Measurements from ENCODE around the gene ATPAF2. TPM values are rescaled to one million over a fixed set of nuclear protein-coding genes. Genes with fewer than 3 reads are reported as not detected.

Gene ATPAF2
- total and polyA plus RNA-seq, 10 of the 15 experiments (the other 5 are each of a cell fraction or from before 2014, with no cell fraction given): 6.5 to 33.0 (median 26.5) TPM

DNA sequence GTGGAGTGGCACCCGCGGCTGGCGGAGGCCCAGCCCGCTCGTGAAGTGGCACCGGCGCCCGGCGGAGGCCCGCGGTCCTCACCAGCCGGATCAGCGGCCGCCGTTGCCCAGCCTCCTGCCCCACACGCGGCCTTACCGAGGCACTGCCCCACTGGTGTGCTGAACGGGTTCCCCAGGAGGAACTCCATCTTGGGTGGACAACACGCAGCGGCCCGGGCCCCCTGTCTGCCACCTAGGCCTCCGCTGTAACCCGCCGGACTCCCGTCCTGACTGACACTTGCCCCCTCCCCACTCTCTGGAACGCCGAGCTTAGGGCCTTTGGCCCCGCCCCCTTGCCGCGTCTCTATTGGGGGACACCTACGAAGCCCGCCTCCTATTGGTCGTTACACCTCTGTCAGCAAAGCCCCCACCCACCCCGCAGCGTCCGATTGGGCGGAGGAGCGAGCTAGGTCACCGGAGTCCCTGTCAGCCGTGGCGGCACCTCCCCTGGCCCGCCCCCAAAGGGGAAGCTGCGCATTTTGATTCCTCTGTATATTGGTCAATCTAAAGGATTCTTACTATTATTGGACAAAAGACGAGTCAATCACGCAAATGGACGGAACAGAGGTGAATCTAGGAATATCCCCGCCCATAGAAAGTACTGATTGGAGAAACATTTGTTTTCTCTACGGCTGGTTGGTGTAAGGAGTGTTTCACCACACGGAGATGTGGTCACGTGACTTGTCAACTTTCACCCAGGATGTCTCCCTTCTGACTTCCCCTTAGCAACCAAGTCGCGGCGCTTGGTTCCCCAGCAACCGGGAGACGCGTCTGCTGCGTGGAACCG lies 66.6 kb downstream of the ATPAF2 start, which contains the start of the genes DRC3 and TOM1L2 (continued):
- TF ChIP-seq STAT1 (conservative IDR thresholded peaks at IDR 0.05): no peak
- no peak for TF ChIP-seq CBX5 (IDR thresholded peaks at IDR 0.05; ENCODE audit: low read depth)
- no peak for TF ChIP-seq PAX8 (IDR thresholded peaks at IDR 0.05)
- TF ChIP-seq, protein P1, sequence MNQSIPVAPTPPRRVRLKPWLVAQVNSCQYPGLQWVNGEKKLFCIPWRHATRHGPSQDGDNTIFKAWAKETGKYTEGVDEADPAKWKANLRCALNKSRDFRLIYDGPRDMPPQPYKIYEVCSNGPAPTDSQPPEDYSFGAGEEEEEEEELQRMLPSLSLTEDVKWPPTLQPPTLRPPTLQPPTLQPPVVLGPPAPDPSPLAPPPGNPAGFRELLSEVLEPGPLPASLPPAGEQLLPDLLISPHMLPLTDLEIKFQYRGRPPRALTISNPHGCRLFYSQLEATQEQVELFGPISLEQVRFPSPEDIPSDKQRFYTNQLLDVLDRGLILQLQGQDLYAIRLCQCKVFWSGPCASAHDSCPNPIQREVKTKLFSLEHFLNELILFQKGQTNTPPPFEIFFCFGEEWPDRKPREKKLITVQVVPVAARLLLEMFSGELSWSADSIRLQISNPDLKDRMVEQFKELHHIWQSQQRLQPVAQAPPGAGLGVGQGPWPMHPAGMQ (IDR thresholded peaks at IDR 0.05; ENCODE audit: borderline replicate concordance): no peak
- TF ChIP-seq RUNX3 (IDR thresholded peaks at IDR 0.05; ENCODE audit: low read length): peak; percentile 44; the same call in 1 of the 2 replicates
- TF ChIP-seq TAF1 (IDR thresholded peaks at IDR 0.05; ENCODE audit: borderline replicate concordance, low read depth, low read length): 0 out of 2 replicates have a peak, but pooled peaks have one; percentile 19
- peak; percentile 51; the same call in 1 of the 2 replicates for TF ChIP-seq POLR2AphosphoS5 (IDR thresholded peaks at IDR 0.05; ENCODE audit: low read length)
- TF ChIP-seq, protein P2, sequence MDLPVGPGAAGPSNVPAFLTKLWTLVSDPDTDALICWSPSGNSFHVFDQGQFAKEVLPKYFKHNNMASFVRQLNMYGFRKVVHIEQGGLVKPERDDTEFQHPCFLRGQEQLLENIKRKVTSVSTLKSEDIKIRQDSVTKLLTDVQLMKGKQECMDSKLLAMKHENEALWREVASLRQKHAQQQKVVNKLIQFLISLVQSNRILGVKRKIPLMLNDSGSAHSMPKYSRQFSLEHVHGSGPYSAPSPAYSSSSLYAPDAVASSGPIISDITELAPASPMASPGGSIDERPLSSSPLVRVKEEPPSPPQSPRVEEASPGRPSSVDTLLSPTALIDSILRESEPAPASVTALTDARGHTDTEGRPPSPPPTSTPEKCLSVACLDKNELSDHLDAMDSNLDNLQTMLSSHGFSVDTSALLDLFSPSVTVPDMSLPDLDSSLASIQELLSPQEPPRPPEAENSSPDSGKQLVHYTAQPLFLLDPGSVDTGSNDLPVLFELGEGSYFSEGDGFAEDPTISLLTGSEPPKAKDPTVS (IDR thresholded peaks at IDR 0.05; ENCODE audit: low read depth, low read length): no peak
- TF ChIP-seq LARP7 (IDR thresholded peaks at IDR 0.05): peak; percentile 13; the same call in 1 of the 2 replicates
- TF ChIP-seq BCL11A (IDR thresholded peaks at IDR 0.05; ENCODE audit: low read depth, low read length): no peak
- peak; percentile 99 for TF ChIP-seq MXI1 (IDR thresholded peaks at IDR 0.05; ENCODE audit: low read depth, low read length)
- TF ChIP-seq NFIC (IDR thresholded peaks at IDR 0.05; ENCODE audit: low read depth, low read length): no peak
- TF ChIP-seq YBX1 (IDR thresholded peaks at IDR 0.05): no peak
- TF ChIP-seq, protein P3, sequence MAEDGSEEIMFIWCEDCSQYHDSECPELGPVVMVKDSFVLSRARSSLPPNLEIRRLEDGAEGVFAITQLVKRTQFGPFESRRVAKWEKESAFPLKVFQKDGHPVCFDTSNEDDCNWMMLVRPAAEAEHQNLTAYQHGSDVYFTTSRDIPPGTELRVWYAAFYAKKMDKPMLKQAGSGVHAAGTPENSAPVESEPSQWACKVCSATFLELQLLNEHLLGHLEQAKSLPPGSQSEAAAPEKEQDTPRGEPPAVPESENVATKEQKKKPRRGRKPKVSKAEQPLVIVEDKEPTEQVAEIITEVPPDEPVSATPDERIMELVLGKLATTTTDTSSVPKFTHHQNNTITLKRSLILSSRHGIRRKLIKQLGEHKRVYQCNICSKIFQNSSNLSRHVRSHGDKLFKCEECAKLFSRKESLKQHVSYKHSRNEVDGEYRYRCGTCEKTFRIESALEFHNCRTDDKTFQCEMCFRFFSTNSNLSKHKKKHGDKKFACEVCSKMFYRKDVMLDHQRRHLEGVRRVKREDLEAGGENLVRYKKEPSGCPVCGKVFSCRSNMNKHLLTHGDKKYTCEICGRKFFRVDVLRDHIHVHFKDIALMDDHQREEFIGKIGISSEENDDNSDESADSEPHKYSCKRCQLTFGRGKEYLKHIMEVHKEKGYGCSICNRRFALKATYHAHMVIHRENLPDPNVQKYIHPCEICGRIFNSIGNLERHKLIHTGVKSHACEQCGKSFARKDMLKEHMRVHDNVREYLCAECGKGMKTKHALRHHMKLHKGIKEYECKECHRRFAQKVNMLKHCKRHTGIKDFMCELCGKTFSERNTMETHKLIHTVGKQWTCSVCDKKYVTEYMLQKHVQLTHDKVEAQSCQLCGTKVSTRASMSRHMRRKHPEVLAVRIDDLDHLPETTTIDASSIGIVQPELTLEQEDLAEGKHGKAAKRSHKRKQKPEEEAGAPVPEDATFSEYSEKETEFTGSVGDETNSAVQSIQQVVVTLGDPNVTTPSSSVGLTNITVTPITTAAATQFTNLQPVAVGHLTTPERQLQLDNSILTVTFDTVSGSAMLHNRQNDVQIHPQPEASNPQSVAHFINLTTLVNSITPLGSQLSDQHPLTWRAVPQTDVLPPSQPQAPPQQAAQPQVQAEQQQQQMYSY (CRISPR knock-in tag; IDR thresholded peaks at IDR 0.05): peak; percentile 97
- TF ChIP-seq RCOR1 (conservative IDR thresholded peaks at IDR 0.05; ENCODE audit: low read depth, low read length): no peak
- no peak for TF ChIP-seq JUNB (IDR thresholded peaks at IDR 0.05)
- no peak for TF ChIP-seq HDAC2 (IDR thresholded peaks at IDR 0.05)
- TF ChIP-seq, protein P4, sequence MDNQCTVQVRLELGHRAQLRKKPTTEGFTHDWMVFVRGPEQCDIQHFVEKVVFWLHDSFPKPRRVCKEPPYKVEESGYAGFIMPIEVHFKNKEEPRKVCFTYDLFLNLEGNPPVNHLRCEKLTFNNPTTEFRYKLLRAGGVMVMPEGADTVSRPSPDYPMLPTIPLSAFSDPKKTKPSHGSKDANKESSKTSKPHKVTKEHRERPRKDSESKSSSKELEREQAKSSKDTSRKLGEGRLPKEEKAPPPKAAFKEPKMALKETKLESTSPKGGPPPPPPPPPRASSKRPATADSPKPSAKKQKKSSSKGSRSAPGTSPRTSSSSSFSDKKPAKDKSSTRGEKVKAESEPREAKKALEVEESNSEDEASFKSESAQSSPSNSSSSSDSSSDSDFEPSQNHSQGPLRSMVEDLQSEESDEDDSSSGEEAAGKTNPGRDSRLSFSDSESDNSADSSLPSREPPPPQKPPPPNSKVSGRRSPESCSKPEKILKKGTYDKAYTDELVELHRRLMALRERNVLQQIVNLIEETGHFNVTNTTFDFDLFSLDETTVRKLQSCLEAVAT (IDR thresholded peaks at IDR 0.05): no peak
- TF ChIP-seq, protein P5, sequence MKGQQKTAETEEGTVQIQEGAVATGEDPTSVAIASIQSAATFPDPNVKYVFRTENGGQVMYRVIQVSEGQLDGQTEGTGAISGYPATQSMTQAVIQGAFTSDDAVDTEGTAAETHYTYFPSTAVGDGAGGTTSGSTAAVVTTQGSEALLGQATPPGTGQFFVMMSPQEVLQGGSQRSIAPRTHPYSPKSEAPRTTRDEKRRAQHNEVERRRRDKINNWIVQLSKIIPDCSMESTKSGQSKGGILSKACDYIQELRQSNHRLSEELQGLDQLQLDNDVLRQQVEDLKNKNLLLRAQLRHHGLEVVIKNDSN (IDR thresholded peaks at IDR 0.05; ENCODE audit: borderline replicate concordance, extremely low read length, insufficient read depth, low read depth, low read length): peak; percentile 82
- TF ChIP-seq, protein P6, sequence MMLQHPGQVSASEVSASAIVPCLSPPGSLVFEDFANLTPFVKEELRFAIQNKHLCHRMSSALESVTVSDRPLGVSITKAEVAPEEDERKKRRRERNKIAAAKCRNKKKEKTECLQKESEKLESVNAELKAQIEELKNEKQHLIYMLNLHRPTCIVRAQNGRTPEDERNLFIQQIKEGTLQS (IDR thresholded peaks at IDR 0.05; ENCODE audit: borderline replicate concordance, extremely low read depth, low read depth, low read length): no peak
- TF ChIP-seq KLF5 (IDR thresholded peaks at IDR 0.05; ENCODE audit: partially characterized antibody): peak; percentile 98
